H1 (cell line): ENCODE data around the gene DPM3. TPM values are rescaled to one million over a fixed set of nuclear protein-coding genes. Genes with fewer than 3 reads are reported as not detected.

Experiments used
- CTCF ChIA-PET: fragments of 300-600 bp; sonication (Branson Sonifier 250); formaldehyde crosslinking; loops from one replicate; lab custom pipeline; 2021; ENCODE audit not compliant: partially characterized antibody; lab: Charles Lee
- POLR2A ChIA-PET: fragments of 300-600 bp; sonication (Branson Sonifier 250); formaldehyde crosslinking; loops from one replicate; lab custom pipeline; 2021; ENCODE audit warnings: inconsistent platforms; ENCODE audit not compliant: partially characterized antibody; lab: Charles Lee
- DNase-seq, 2 experiments: peaks; one replicate each; pipeline versions ENCODE4 v3.0.0 to v3.0.0-alpha.2; 2010 to 2022; ENCODE audit warnings: low spot score in 2 of 2, low read depth in 1 of 2, mixed read lengths in 1 of 2
- FAIRE-seq: peaks from 2 replicates; lab custom pipeline; 2011; peaks lifted over from hg19 to GRCh38; lab: Jason Lieb, UNC
- H2AFZ ChIP-seq: 2 replicates; pipeline ENCODE4 v1.8.1; 2012; ENCODE audit warnings: low read length, inconsistent platforms
- H2AK5ac ChIP-seq: 2 replicates; pipeline ENCODE4 v1.6.1; 2013; ENCODE audit warnings: low read depth, low read length
- H2BK120ac ChIP-seq: replicated peaks from 2 replicates; pipeline ENCODE3; 2013; ENCODE audit warnings: low read depth, low read length, inconsistent platforms
- H2BK12ac ChIP-seq: 2 replicates; pipeline ENCODE4 v1.6.1; 2013; ENCODE audit warnings: low read depth, low read length
- H2BK15ac ChIP-seq: 2 replicates; pipeline ENCODE4 v1.6.1; 2013; ENCODE audit warnings: low read length
- H2BK20ac ChIP-seq: 2 replicates; pipeline ENCODE4 v1.6.1; 2013; ENCODE audit warnings: low read length
- H2BK5ac ChIP-seq: 2 replicates; pipeline ENCODE4 v1.6.1; 2013; ENCODE audit warnings: low read depth, low read length
- H3K14ac ChIP-seq: 2 replicates; pipeline ENCODE4 v1.6.1; 2013; ENCODE audit warnings: inconsistent platforms; ENCODE audit not compliant: insufficient read length
- H3K18ac ChIP-seq: 2 replicates; pipeline ENCODE4 v1.6.1; 2013; ENCODE audit warnings: low read length; ENCODE audit errors: extremely low read depth
- H3K23ac ChIP-seq: 2 replicates; pipeline ENCODE4 v1.6.1; 2013; ENCODE audit warnings: inconsistent platforms; ENCODE audit not compliant: insufficient read length
- H3K23me2 ChIP-seq: 2 replicates; pipeline ENCODE4 v1.6.1; 2013; ENCODE audit warnings: low read depth, low read length
- H3K27ac ChIP-seq: 2 replicates; pipeline ENCODE4 v1.6.1; 2011; ENCODE audit warnings: low read depth, low read length, inconsistent platforms
- H3K27me3 ChIP-seq, 4 experiments: replicated peaks in 1 of 4; 1 replicate in 1 of 4; 2 replicates in 3 of 4; pipeline versions ENCODE4 v1.6.1 to v1.8.1; 2011 to 2013; ENCODE audit warnings: low read length in 3 of 4, mild to moderate bottlenecking in 3 of 4, inconsistent platforms in 2 of 4, mixed read lengths in 2 of 4, moderate library complexity in 1 of 4; ENCODE audit not compliant: control insufficient read depth in 3 of 4, insufficient read depth in 3 of 4; ENCODE audit errors: extremely low read depth in 1 of 4
- H3K36me3 ChIP-seq, 4 experiments: 2 replicates each; pipeline versions ENCODE4 v1.6.1 to v1.8.1; 2011 to 2013; ENCODE audit warnings: mild to moderate bottlenecking in 4 of 4, low read length in 3 of 4, moderate library complexity in 2 of 4, control low read depth in 1 of 4, inconsistent platforms in 1 of 4; ENCODE audit not compliant: insufficient read depth in 4 of 4, control insufficient read depth in 2 of 4
- H3K4ac ChIP-seq: replicated peaks from 2 replicates; pipeline ENCODE3; 2013; ENCODE audit warnings: low read length, low read depth, mixed read lengths, inconsistent platforms; ENCODE audit not compliant: insufficient read length
- H3K4me1 ChIP-seq, 4 experiments: replicated peaks in 1 of 4; 1 replicate in 1 of 4; 2 replicates in 3 of 4; pipeline versions ENCODE4 v1.6.1 to v1.8.1; 2011 to 2013; ENCODE audit warnings: low read length in 3 of 4, inconsistent platforms in 2 of 4, mixed read lengths in 1 of 4; ENCODE audit not compliant: insufficient read depth in 4 of 4, control insufficient read depth in 3 of 4
- H3K4me2 ChIP-seq, 2 experiments: 2 replicates each; pipeline versions ENCODE4 v1.6.1 to v1.8.1; 2011 to 2013; ENCODE audit warnings: low read depth in 2 of 2, low read length in 2 of 2, control low read depth in 1 of 2, inconsistent platforms in 1 of 2, mild to moderate bottlenecking in 1 of 2; ENCODE audit not compliant: insufficient read depth in 1 of 2
- H3K4me3 ChIP-seq, 4 experiments: fragments of 200-600, 300-600 bp in 1 of 4; sonication (generic), shearing (Covaris generic), sonication (Bioruptor Twin) in 1 of 4; 2 replicates each; pipeline versions ENCODE4 v1.5.1 to v1.8.1; 2011 to 2016; ENCODE audit warnings: low read length in 4 of 4, low read depth in 3 of 4, control low read depth in 2 of 4, inconsistent platforms in 2 of 4, mild to moderate bottlenecking in 2 of 4, mixed read lengths in 1 of 4, moderate library complexity in 1 of 4; ENCODE audit not compliant: insufficient read depth in 2 of 4; ENCODE audit errors: extremely low read depth in 1 of 4
- H3K56ac ChIP-seq: replicated peaks from 2 replicates; pipeline ENCODE3; 2013; ENCODE audit warnings: low read depth, mild to moderate bottlenecking, mixed read lengths, low read length, inconsistent platforms; ENCODE audit not compliant: insufficient read length
- H3K79me1 ChIP-seq: 2 replicates; pipeline ENCODE4 v1.6.1; 2013; ENCODE audit warnings: low read depth, low read length, control low read depth
- H3K79me2 ChIP-seq, 2 experiments: 2 replicates each; pipeline versions ENCODE4 v1.6.1 to v1.8.1; 2012 to 2013; ENCODE audit warnings: low read length in 2 of 2, mild to moderate bottlenecking in 2 of 2, inconsistent platforms in 1 of 2; ENCODE audit not compliant: insufficient read depth in 2 of 2, control insufficient read depth in 1 of 2
- H3K9ac ChIP-seq, 4 experiments: replicated peaks in 1 of 4; 1 replicate in 1 of 4; 2 replicates in 3 of 4; pipeline versions ENCODE4 v1.6.1 to v1.8.1; 2011 to 2013; ENCODE audit warnings: low read depth in 3 of 4, low read length in 3 of 4, control low read depth in 2 of 4, mild to moderate bottlenecking in 2 of 4, moderate library complexity in 2 of 4, inconsistent platforms in 1 of 4; ENCODE audit errors: extremely low read depth in 1 of 4
- H3K9me3 ChIP-seq, 2 experiments: 2 replicates each; pipeline versions ENCODE4 v1.6.1 to v1.8.1; 2012 to 2013; ENCODE audit warnings: mild to moderate bottlenecking in 2 of 2, moderate library complexity in 2 of 2, control low read depth in 1 of 2, inconsistent platforms in 1 of 2, low read depth in 1 of 2, low read length in 1 of 2, mixed read lengths in 1 of 2; ENCODE audit not compliant: insufficient read depth in 2 of 2
- H4K20me1 ChIP-seq, 2 experiments: replicated peaks in 1 of 2; 2 replicates each; pipeline versions ENCODE3 to v1.8.1; 2011 to 2013; ENCODE audit warnings: inconsistent platforms in 2 of 2, low read length in 2 of 2, mild to moderate bottlenecking in 1 of 2; ENCODE audit not compliant: insufficient read depth in 2 of 2, control insufficient read depth in 1 of 2
- H4K5ac ChIP-seq: 2 replicates; pipeline ENCODE4 v1.6.1; 2013; ENCODE audit warnings: low read length, low read depth, mixed read lengths, inconsistent platforms; ENCODE audit not compliant: insufficient read length
- H4K8ac ChIP-seq: 2 replicates; pipeline ENCODE4 v1.8.0; 2013; ENCODE audit warnings: mild to moderate bottlenecking, moderate library complexity, low read length, inconsistent platforms; ENCODE audit not compliant: insufficient read depth; ENCODE audit errors: extremely low read depth
- H4K91ac ChIP-seq: replicated peaks from 2 replicates; pipeline ENCODE3; 2013; ENCODE audit warnings: low read length, mixed read lengths, inconsistent platforms; ENCODE audit not compliant: insufficient read length
- CHD1 ChIP-seq: IDR thresholded peaks from 2 replicates; pipeline ENCODE4 v1.6.1; 2012; ENCODE audit warnings: low read depth, low read length, improper control_type of control experiment
- WGBS, 2 experiments: shearing (Covaris generic) in 1 of 2; methylation state at CpG; one replicate each; pipeline versions ENCODE4 v1.1.6 to v1.1.7; 2013 to 2015; ENCODE audit warnings: low lambda C conversion rate in 2 of 2, mixed read lengths in 2 of 2, inconsistent platforms in 1 of 2, low coverage in 1 of 2, missing lambda C conversion rate in 1 of 2; ENCODE audit not compliant: insufficient replicate concordance in 2 of 2, insufficient coverage in 1 of 2, insufficient read length in 1 of 2; ENCODE audit errors: extremely low coverage in 1 of 2, missing lambda C conversion rate in 1 of 2; 5-methylcytosine and 5-hydroxymethylcytosine counted together
- polyA plus RNA-seq, 7 experiments: library from polyadenylated mRNA; depleted of rRNA in 3 of 7; stranded (reverse) in 5 of 7; unstranded in 2 of 7; fragments of >200 nt in 5 of 7; fragments of 200-250 nt in 2 of 7; gene quantifications; 1 replicate in 5 of 7; 2 replicates in 1 of 7; 4 replicates in 1 of 7; pipeline versions ENCODE4 v1.2.1 to v1.2.3, GENCODE V29; 2011 to 2013; ENCODE audit warnings: missing spikeins in 2 of 7, mixed read lengths in 2 of 7
- total RNA-seq: library from RNA; stranded (reverse); fragmentation: NEBNext Ultra II Directional; extraction: Animal tissue kit (Norgen Biotek cat#: 25700); gene quantifications from 2 replicates; pipeline ENCODE4 v1.2.1, GENCODE V29; 2021

Gene DPM3
- total and polyA plus RNA-seq, 2 of the 8 experiments (the other 6 are each of a cell fraction or from before 2014, with no cell fraction given), result 44.8 to 227 TPM

DNA sequence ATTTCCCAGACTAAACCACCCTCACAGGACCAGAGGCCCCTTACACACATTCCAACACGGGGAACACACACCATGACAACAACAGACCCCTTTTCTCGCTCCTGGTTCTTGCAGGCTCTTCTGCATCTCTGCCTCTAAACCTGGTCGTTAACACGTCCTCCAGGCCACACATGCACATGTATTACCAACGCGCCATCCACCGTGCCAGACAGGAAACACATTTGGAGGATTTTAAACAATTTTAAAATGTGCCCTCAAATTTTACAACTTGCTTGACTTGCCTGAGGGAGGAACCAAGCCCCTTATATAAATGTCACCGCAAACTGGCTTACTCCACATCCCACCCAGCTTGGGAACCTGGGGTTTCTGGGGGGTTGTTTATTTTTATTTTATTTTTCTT, 29.5 kb downstream of the DPM3 start:
- Histone ChIP-seq H3K27me3 (no peaks in the 10 kb centered on the region), H2AFZ (no peak overlapping the region), H3K36me3 (no peaks in the 10 kb centered on the region), H4K91ac (no peak overlapping the region), H2AK5ac (no peak overlapping the region), H2BK5ac (no peak overlapping the region), H3K79me2 (no peaks in the 10 kb centered on the region), H2BK20ac (no peak overlapping the region), H4K8ac (no peak overlapping the region), H3K4me1 (peaks cover 0 to 3% (median 0%) of the 10 kb centered on the region in 4 experiments; a peak in 2 of 7 replicates), H3K27ac (no peak overlapping the region), H3K4me2 (no peak overlapping the region), H3K79me1 (no peaks in the 10 kb centered on the region), H3K4me3 (no peak overlapping the region), H3K4ac (no peak overlapping the region), H3K9ac (no peak overlapping the region), H2BK15ac (no peak overlapping the region), H2BK12ac (no peak overlapping the region), H4K20me1 (peaks cover 0 to 4% of the 10 kb centered on the region in 2 experiments), H4K5ac (no peak overlapping the region), H3K23me2 (no peaks in the 10 kb centered on the region), H3K18ac (no peak overlapping the region), H3K14ac (no peak overlapping the region), H3K56ac (no peak overlapping the region), H2BK120ac (no peak overlapping the region), H3K9me3 (no peaks in the 10 kb centered on the region), H3K23ac (no peak overlapping the region)
- ChIA-PET POLR2A (interaction anchor here (0.6 to 1.6 kb wide), 2 partner anchors 10 to 1102 kb away, joined by 3 to 7 read pairs; partner anchors contain the start of gene PMF1), CTCF (interaction anchor here (0.6 to 1.1 kb wide), 3 partner anchors 16 to 225 kb away, joined by 3 to 4 read pairs (median 4); no protein-coding TSS in a partner anchor)
- DNase-seq (no peak), FAIRE-seq (no peak)
- 89% methylated on average over 8 of the region's 8 CpGs; no CpG with 5 or more reads in 1 of the 2 experiments for WGBS, 2 experiments
- no peak for TF ChIP-seq CHD1
